ENCODE results near the gene RUNX3. TPM values are rescaled to one million over a fixed set of nuclear protein-coding genes. Genes with fewer than 3 reads are reported as not detected.

Gene RUNX3
- total RNA-seq, 1 experiment from 2014 or later: 0.33 TPM

DNA sequence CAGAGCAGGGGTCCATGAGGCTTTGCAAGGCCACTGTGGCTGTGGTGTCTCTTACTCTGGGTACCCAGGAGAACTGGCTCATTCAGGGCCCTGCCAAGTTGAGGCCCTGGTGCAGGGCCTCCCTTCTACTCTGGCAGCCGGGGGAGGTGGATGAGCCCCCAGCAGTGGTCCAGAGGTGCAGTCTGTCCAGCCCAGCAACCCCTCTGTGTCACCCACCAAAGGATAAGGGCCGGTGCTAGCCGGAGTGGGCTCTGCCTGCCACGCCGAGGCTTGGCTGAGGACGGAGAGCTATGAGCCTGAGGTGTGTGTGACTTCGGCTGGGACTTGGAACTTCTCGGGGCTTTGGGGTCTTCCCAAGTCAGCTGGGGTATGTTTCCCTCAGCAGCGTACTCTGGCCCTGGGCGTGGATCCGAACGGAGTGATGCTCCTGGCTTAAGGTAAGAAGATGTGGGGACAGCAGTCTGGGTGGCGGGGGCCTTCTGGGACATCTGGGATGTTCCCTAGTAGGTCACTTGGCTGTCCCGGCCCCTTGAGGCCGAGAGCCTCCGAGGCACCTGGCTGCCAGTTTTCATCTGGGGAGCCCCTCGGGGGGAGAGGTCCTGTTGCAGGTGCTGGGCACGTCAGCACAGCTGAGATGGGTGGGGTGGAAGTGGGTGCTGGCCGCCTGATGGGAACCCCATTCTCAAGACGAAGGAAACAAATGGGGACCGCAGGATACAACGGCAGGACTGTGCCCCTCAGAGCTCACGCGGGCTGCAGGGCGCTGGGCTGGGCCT, 25.9 kb downstream of the RUNX3 start:
- H3K4me3 Mint-ChIP-seq: no peak overlapping the region
- Histone ChIP-seq H2BK12ac (ENCODE audit: insufficient read length, low read depth, low read length) (no peak overlapping the region), H3K23me2 (ENCODE audit: insufficient read length, low read depth, low read length, poor library complexity, severe bottlenecking) (no peaks in the 10 kb centered on the region), H3K4me1 (ENCODE audit: insufficient read depth, low read length) (no peaks in the 10 kb centered on the region), H2BK15ac (ENCODE audit: low read depth, low read length) (no peak overlapping the region), H3K4ac (ENCODE audit: low read depth, low read length) (no peak overlapping the region), H4K20me1 (ENCODE audit: control insufficient read depth, insufficient read depth, insufficient read length) (peaks cover 3% of the 10 kb centered on the region), H2AFZ (ENCODE audit: low read length) (no peak overlapping the region), H3K79me1 (ENCODE audit: insufficient read depth, low read depth, low read length, poor library complexity, severe bottlenecking) (no peaks in the 10 kb centered on the region), H4K5ac (ENCODE audit: insufficient read length, low read depth, low read length) (no peak overlapping the region), H3K4me2 (ENCODE audit: insufficient read depth, insufficient read length, low read length) (no peak overlapping the region), H4K91ac (ENCODE audit: insufficient read length, low read depth, low read length) (no peak overlapping the region), H3K9ac (ENCODE audit: extremely low read depth, insufficient read length, low read length) (no peak overlapping the region), H3K79me2 (ENCODE audit: insufficient read depth, low read length) (no peaks in the 10 kb centered on the region), H3K18ac (ENCODE audit: insufficient read length, low read depth, low read length) (no peak overlapping the region), H2AK5ac (ENCODE audit: insufficient read length, low read length) (no peak overlapping the region), H3K27ac (ENCODE audit: insufficient read length, low read depth, low read length) (no peak overlapping the region), H2BK20ac (ENCODE audit: low read depth, low read length, poor library complexity, severe bottlenecking) (no peak overlapping the region), H2BK120ac (ENCODE audit: low read depth, low read length, poor library complexity, severe bottlenecking) (no peak overlapping the region), H3K23ac (ENCODE audit: insufficient read length, low read depth, low read length) (no peak overlapping the region), H3K56ac (ENCODE audit: insufficient read length, low read depth, low read length) (no peak overlapping the region), H4K8ac (replicated peaks; ENCODE audit: insufficient read length, low read depth, low read length) (no peak overlapping the region), H3K9me3 (ENCODE audit: control insufficient read depth, low read depth, low read length) (no peaks in the 10 kb centered on the region), H3K27me3 (ENCODE audit: insufficient read depth, low read length) (no peaks in the 10 kb centered on the region), H3K14ac (ENCODE audit: insufficient read depth, low read length) (no peak overlapping the region), H2BK5ac (ENCODE audit: insufficient read length, low read length) (no peak overlapping the region), H3T11ph (ENCODE audit: low read length) (no peak overlapping the region)
- WGBS (ENCODE audit: extremely low coverage, insufficient read length, low lambda C conversion rate): no CpG with 5 or more reads among the region's 25 CpGs
- peaks cover under 1 to 19% of the 10 kb centered on the region in 2 experiments for H3K4me1 Mint-ChIP-seq
- TF ChIP-seq, protein P1, sequence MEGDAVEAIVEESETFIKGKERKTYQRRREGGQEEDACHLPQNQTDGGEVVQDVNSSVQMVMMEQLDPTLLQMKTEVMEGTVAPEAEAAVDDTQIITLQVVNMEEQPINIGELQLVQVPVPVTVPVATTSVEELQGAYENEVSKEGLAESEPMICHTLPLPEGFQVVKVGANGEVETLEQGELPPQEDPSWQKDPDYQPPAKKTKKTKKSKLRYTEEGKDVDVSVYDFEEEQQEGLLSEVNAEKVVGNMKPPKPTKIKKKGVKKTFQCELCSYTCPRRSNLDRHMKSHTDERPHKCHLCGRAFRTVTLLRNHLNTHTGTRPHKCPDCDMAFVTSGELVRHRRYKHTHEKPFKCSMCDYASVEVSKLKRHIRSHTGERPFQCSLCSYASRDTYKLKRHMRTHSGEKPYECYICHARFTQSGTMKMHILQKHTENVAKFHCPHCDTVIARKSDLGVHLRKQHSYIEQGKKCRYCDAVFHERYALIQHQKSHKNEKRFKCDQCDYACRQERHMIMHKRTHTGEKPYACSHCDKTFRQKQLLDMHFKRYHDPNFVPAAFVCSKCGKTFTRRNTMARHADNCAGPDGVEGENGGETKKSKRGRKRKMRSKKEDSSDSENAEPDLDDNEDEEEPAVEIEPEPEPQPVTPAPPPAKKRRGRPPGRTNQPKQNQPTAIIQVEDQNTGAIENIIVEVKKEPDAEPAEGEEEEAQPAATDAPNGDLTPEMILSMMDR (conservative IDR thresholded peaks at IDR 0.05): no peak
- peak overlapping the region in 1 of 3 experiments; percentile 67; a peak in 1 of 7 replicates for H3K27ac Mint-ChIP-seq
- peaks cover 0 to 5% of the 10 kb centered on the region in 2 experiments; a peak in 1 of 5 replicates for H3K9me3 Mint-ChIP-seq
- peaks cover 0 to 5% (median 0%) of the 10 kb centered on the region in 3 experiments; a peak in 3 of 7 replicates for H3K36me3 Mint-ChIP-seq (ENCODE audit: insufficient read depth in 1 of 3, low read depth in 3 of 3)
- H3K27me3 Mint-ChIP-seq (ENCODE audit: low read depth): peaks cover 3% of the 10 kb centered on the region
- peak; percentile 25 for DNase-seq

Measured in H9 (cell line).